Measurements from ENCODE around the gene HIPK3.
A peak's percentile ranks its signal among the peaks of the same experiment; 100 is the strongest.
"Not testable (repeated sequence)": the region's sequence is repeated elsewhere in the genome, so short reads cannot be mapped to it uniquely, and the experiment has no call there.

HIPK3 gene

GRCh38 chr11:33242575-33242974 is 14.6 kb upstream of the HIPK3 start:
- H3K9me3 Mint-ChIP-seq = peaks cover 0 to 6% of the 10 kb centered on the region in 2 donors
- no peak overlapping the region for H3K4me3 Mint-ChIP-seq
- peaks cover 3% of the 10 kb centered on the region in 2 donors for H3K36me3 Mint-ChIP-seq
- H3K27me3 Mint-ChIP-seq = peaks cover 0 to 5% of the 10 kb centered on the region in 2 donors
- no peak for ATAC-seq (replicated peaks)
- H3K27ac Mint-ChIP-seq = no peak overlapping the region
- no peaks in the 10 kb centered on the region for H3K4me1 Mint-ChIP-seq
- no peak for DNase-seq

- not testable (repeated sequence) for ATAC-seq (replicated peaks); H3K9me3 Mint-ChIP-seq; H3K36me3 Mint-ChIP-seq; H3K27ac Mint-ChIP-seq; H3K27me3 Mint-ChIP-seq; H3K4me1 Mint-ChIP-seq; H3K4me3 Mint-ChIP-seq; DNase-seq
These were observed 13.5 kb upstream of the HIPK3 start for GRCh38 chr11:33243654-33244053.

- ATAC-seq (replicated peaks) (no peak), DNase-seq (no peak)
- H3K36me3 Mint-ChIP-seq = no peaks in the 10 kb centered on the region
- peaks cover 0 to 2% of the 10 kb centered on the region in 2 donors for H3K4me1 Mint-ChIP-seq
- peaks cover 0 to 3% of the 10 kb centered on the region in 2 donors for H3K9me3 Mint-ChIP-seq
- no peak overlapping the region for H3K4me3 Mint-ChIP-seq
- no peak overlapping the region for H3K27ac Mint-ChIP-seq
- peaks cover 5 to 6% of the 10 kb centered on the region in 2 donors for H3K27me3 Mint-ChIP-seq
These were observed 8.7 kb upstream of the HIPK3 start for GRCh38 chr11:33248416-33248971.

GRCh38 chr11:33256031-33256812 is 959 bp upstream of the HIPK3 start:
- peak overlapping the region; percentile 93 to 96 for H3K4me3 Mint-ChIP-seq
- peak overlapping the region; percentile 99 for H3K27ac Mint-ChIP-seq
- no peaks in the 10 kb centered on the region for H3K27me3 Mint-ChIP-seq
- H3K4me1 Mint-ChIP-seq = peaks cover 7 to 23% of the 10 kb centered on the region in 2 donors
- ATAC-seq (replicated peaks) (no peak), DNase-seq (no peak)
- no peaks in the 10 kb centered on the region for H3K9me3 Mint-ChIP-seq
- H3K36me3 Mint-ChIP-seq = peaks cover 2 to 3% of the 10 kb centered on the region in 2 donors

GRCh38 chr11:33256813-33257159 is 395 bp upstream of the HIPK3 start:
- no peaks in the 10 kb centered on the region for H3K9me3 Mint-ChIP-seq
- H3K27ac Mint-ChIP-seq = peak overlapping the region; percentile 99
- peaks cover 11 to 29% of the 10 kb centered on the region in 2 donors for H3K4me1 Mint-ChIP-seq
- H3K27me3 Mint-ChIP-seq = no peaks in the 10 kb centered on the region
- H3K4me3 Mint-ChIP-seq = peak overlapping the region; percentile 93 to 96
- H3K36me3 Mint-ChIP-seq = peaks cover 2 to 6% of the 10 kb centered on the region in 2 donors
- no peak for DNase-seq
- no peak for ATAC-seq (replicated peaks)

- H3K4me3 Mint-ChIP-seq = peak overlapping the region; percentile 93 to 96
- no peaks in the 10 kb centered on the region for H3K27me3 Mint-ChIP-seq
- H3K27ac Mint-ChIP-seq = peak overlapping the region; percentile 99
- ATAC-seq (replicated peaks) (peak; percentile 62 to 69), DNase-seq (peak; percentile 68)
- no peaks in the 10 kb centered on the region for H3K9me3 Mint-ChIP-seq
- H3K36me3 Mint-ChIP-seq = peaks cover 2 to 6% of the 10 kb centered on the region in 2 donors
- H3K4me1 Mint-ChIP-seq = peaks cover 18 to 38% of the 10 kb centered on the region in 2 donors
These were observed 883 bp downstream of the HIPK3 start for GRCh38 chr11:33257897-33258630.

GRCh38 chr11:33258631-33259205 is 1.5 kb downstream of the HIPK3 start:
- DNase-seq (peak; percentile 17), ATAC-seq (replicated peaks) (peak; percentile 7 to 18)
- Mint-ChIP-seq H3K4me3 (peak overlapping the region; percentile 93 to 96), H3K4me1 (peaks cover 22 to 45% of the 10 kb centered on the region in 2 donors), H3K9me3 (no peaks in the 10 kb centered on the region), H3K27ac (peak overlapping the region; percentile 99), H3K36me3 (peaks cover 2 to 6% of the 10 kb centered on the region in 2 donors), H3K27me3 (no peaks in the 10 kb centered on the region)

- no peak for DNase-seq
- Mint-ChIP-seq H3K9me3 (no peaks in the 10 kb centered on the region), H3K4me3 (peak overlapping the region in 1 of 2 donors; percentile 25), H3K4me1 (peaks cover 22 to 48% of the 10 kb centered on the region in 2 donors), H3K27me3 (no peaks in the 10 kb centered on the region), H3K27ac (no peak overlapping the region), H3K36me3 (peaks cover 2 to 6% of the 10 kb centered on the region in 2 donors)
- ATAC-seq (replicated peaks) = no peak
These were observed 2.7 kb downstream of the HIPK3 start for GRCh38 chr11:33259869-33260268.

GRCh38 chr11:33261350-33261749 is 4.2 kb downstream of the HIPK3 start:
- H3K9me3 Mint-ChIP-seq; ATAC-seq (replicated peaks); H3K36me3 Mint-ChIP-seq; DNase-seq; H3K4me3 Mint-ChIP-seq; H3K27me3 Mint-ChIP-seq: not testable (repeated sequence)
- H3K4me1 Mint-ChIP-seq = peaks cover 21 to 43% of the 10 kb centered on the region in 2 donors
- peak overlapping the region; percentile 38 for H3K27ac Mint-ChIP-seq

- DNase-seq (no peak), ATAC-seq (replicated peaks) (no peak)
- H3K9me3 Mint-ChIP-seq = no peaks in the 10 kb centered on the region
- peaks cover 21 to 41% of the 10 kb centered on the region in 2 donors for H3K4me1 Mint-ChIP-seq
- no peak overlapping the region for H3K27ac Mint-ChIP-seq
- peaks cover 2 to 6% of the 10 kb centered on the region in 2 donors for H3K36me3 Mint-ChIP-seq
- no peaks in the 10 kb centered on the region for H3K27me3 Mint-ChIP-seq
- no peak overlapping the region for H3K4me3 Mint-ChIP-seq
These were observed 4.9 kb downstream of the HIPK3 start for GRCh38 chr11:33262011-33262645.

GRCh38 chr11:33263549-33263948 is 6.4 kb downstream of the HIPK3 start:
- Mint-ChIP-seq H3K4me1 (peaks cover 21 to 41% of the 10 kb centered on the region in 2 donors), H3K9me3 (no peaks in the 10 kb centered on the region), H3K27me3 (no peaks in the 10 kb centered on the region), H3K4me3 (no peak overlapping the region), H3K27ac (no peak overlapping the region), H3K36me3 (peaks cover 0 to 3% of the 10 kb centered on the region in 2 donors)
- DNase-seq (no peak), ATAC-seq (replicated peaks) (no peak)

- ATAC-seq (replicated peaks) (no peak), DNase-seq (no peak)
- H3K4me1 Mint-ChIP-seq = peaks cover 23 to 48% of the 10 kb centered on the region in 2 donors
- no peaks in the 10 kb centered on the region for H3K9me3 Mint-ChIP-seq
- H3K27ac Mint-ChIP-seq = no peak overlapping the region
- H3K36me3 Mint-ChIP-seq = peaks cover 0 to 6% of the 10 kb centered on the region in 2 donors
- no peaks in the 10 kb centered on the region for H3K27me3 Mint-ChIP-seq
- H3K4me3 Mint-ChIP-seq = no peak overlapping the region
These were observed 7.7 kb downstream of the HIPK3 start for GRCh38 chr11:33264926-33265325.

- peak overlapping the region; percentile 25 for H3K27ac Mint-ChIP-seq
- H3K36me3 Mint-ChIP-seq = peaks cover 0 to 3% of the 10 kb centered on the region in 2 donors
- DNase-seq (no peak), ATAC-seq (replicated peaks) (no peak)
- peaks cover 17 to 39% of the 10 kb centered on the region in 2 donors for H3K4me1 Mint-ChIP-seq
- no peak overlapping the region for H3K4me3 Mint-ChIP-seq
- H3K9me3 Mint-ChIP-seq = no peaks in the 10 kb centered on the region
- no peaks in the 10 kb centered on the region for H3K27me3 Mint-ChIP-seq
These were observed 9.4 kb downstream of the HIPK3 start for GRCh38 chr11:33266393-33267215.
